ENCODE data around the gene RNF138.
"Not testable (repeated sequence)": the region's sequence is repeated elsewhere in the genome, so short reads cannot be mapped to it uniquely, and the experiment has no call there.

The RNF138 gene

DNA sequence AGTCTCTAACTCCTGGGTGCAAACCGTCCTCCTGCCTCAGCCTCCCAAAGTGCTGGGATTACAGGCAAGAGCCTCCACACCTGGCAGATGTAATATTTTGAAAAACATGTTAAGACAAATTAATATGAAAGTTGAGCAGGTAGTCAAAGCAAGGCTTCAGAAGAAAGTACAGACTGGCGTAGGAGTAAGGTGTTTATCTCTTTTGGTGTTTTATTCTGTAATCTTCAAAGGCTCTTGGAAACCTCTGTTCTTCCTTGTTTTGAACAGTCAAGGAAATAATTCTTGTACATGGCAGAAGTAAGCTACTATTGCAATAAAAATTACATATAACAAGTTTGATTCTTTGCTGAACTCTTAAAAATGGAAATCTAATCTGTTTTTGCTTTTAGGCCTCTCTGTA, 5.3 kb downstream of the RNF138 start:
- DNase-seq = no peak

GRCh38 chr18:32104516-32104915, 12.8 kb downstream of the RNF138 start:
- DNase-seq = no peak

DNA sequence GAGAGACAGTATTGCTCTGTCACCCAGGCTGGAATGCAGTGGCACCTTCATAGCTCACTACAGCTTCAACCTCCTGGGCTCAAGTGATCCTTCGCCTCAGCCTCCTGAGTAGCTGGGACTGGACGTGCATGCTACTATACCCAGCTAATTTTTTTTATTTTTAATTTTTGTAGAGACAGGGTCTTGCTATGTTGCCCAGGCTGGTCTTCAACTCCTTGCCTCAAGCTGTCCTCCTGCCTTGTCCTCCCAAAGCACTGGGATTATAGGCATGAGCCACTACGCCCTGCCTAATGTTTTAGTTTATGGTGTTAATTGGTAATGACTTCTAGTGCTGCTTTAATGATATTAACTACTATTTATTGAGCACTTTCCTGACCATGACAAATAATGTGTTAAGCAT, 18.3 kb downstream of the RNF138 start:
- DNase-seq = no peak

DNA sequence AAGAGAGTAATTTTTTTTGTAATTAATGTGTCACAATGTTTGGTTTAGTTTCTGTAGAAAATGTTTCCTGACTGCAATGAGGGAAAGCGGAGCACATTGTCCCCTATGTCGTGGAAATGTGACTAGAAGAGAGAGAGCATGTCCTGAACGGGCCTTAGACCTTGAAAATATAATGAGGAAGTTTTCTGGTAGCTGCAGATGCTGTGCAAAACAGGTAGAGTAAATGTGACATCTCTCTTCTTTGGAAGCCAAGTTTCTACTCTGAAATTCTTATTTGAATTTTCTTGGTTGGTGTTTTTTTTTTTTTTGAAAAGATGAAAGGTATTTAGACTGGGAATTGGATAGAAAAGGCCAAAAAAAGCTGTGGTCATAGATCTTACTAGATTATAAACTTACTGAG, 20.0 kb downstream of the RNF138 start:
- DNase-seq = no peak

- no peak for DNase-seq
Measured at GRCh38 chr18:32112826-32113225, 21.2 kb downstream of the RNF138 start.

GRCh38 chr18:32114293-32114942, 22.7 kb downstream of the RNF138 start:
- DNase-seq = no peak

GRCh38 chr18:32122039-32122438, 30.4 kb downstream of the RNF138 start:
- DNase-seq = no peak

GRCh38 chr18:32126538-32126937, 34.9 kb downstream of the RNF138 start:
- no peak for DNase-seq

DNA sequence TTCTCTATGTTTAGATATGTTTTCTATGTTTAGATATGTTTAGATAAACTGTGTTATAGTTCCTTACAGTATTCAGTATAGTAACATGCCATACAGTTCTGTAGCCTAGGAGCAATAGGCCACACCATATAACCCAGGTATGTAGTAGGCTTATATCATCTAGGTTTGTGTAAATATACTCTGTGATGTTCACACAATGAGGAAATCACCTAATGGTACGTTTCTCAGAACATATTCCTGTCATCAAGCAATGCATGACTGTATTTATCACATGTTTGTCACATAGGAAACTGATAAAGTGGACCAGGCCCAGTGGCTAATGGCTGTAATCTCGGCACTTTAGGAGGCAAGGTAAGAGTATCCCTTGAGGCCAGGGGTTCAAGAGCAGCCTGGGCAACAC, 44.0 kb downstream of the RNF138 start:
- no peak for DNase-seq

GRCh38 chr18:32138332-32138982, 46.8 kb downstream of the RNF138 start:
- DNase-seq = no peak

GRCh38 chr18:32139835-32140283, 48.2 kb downstream of the RNF138 start:
- no peak for DNase-seq

GRCh38 chr18:32148185-32148870, 56.7 kb downstream of the RNF138 start:
- DNase-seq = no peak

DNA sequence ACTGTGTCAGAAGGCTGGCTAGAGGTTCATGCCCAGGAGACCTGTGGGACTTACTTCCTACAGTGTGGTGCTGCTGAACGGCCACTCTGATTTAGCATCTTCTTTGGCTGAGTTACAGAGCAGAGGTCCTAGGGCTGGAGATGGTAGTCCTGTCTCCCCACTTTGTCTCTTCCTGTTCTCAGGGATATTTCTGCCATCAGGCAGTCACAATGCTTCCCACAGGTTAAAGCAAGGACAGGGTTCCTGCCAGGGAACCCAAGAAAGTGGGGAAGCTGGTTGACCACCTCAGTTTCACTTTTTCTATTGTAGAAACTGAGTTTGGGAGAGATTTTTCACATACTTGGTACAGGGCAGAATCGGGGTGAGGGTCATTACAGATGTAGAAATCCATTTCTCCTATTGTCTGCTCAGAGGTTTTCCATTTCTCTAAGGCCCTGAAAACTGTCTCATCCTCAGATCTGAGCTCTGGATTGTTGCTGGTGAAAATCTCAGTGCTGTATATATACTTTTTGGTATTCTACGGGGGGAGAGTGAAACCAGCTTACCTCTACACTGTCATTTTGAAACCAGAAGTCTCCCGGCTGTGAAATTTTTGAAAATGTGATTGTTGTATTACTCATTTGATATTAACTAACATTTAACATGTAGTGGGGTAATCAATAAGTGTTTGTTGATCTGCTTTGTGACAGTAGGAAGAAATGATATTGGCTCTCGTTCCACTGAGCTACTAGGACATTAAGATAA, 61.2 kb downstream of the RNF138 start:
- no peak for DNase-seq

DNA sequence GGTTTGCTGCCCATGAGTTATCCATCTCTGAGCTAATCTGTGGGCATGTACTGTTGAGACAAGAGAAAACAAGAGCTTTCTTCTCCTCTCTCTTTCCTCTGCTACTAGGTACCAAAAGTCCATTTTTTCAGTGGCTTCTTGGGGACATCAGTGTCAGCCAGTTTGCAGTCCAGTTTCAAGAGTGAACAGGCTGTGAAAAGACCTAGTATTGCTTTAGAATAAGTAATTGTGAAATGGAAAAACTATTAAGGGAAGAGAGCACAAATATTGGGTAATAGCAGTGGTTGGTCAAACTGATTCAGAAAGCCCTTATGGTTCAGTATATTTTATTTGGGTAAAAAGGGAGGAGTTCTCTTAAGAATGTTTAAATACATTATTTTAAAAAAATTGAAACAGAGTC, 65.2 kb downstream of the RNF138 start:
- DNase-seq = no peak

- no peak for DNase-seq
Measured at GRCh38 chr18:32157580-32157979, 65.9 kb downstream of the RNF138 start.

DNA sequence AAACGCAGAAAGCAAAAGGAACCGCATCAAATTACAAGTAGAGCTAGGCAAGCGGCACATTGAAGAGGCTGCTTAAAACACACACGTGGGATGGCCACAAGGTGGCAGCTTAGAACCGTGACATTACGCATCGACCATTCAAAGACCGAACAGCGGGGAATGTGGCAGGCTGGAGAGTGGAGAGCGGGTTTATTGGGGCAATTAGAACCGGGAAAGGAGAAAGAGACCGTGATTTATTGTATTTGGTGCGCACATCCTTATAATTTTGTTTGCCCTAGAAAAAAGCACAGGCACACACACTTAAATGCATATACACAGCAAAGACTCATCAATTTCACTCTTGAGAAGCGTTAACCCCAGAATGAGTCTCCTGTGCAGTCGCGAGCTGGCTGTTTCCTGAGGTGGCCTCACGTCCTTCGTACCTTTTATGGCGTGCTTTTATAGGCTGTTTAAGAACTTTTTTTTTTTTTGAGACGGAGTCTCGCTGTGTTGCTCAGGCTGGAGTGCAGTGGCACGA, 66.5 kb downstream of the RNF138 start:
- peak; percentile 65 for DNase-seq

DNA sequence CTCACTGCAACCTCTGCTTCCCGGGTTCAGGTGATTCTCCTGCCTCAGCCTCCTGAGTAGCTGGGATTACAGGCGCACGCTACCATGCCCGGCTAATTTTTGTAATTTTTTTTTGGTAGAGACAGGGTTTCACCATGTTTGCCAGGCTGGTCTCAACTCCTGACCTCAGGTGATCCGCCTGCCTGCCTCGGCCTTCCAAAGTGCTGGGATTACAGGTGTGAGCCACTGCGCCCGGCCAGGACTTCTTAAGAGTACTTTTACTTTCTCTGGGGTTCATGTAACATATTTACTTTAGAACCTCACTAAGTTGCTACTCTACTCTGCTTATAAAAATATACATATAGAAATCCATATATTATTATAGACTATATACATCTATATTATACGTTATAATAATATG, 67.0 kb downstream of the RNF138 start:
- not testable (repeated sequence) for DNase-seq

DNA sequence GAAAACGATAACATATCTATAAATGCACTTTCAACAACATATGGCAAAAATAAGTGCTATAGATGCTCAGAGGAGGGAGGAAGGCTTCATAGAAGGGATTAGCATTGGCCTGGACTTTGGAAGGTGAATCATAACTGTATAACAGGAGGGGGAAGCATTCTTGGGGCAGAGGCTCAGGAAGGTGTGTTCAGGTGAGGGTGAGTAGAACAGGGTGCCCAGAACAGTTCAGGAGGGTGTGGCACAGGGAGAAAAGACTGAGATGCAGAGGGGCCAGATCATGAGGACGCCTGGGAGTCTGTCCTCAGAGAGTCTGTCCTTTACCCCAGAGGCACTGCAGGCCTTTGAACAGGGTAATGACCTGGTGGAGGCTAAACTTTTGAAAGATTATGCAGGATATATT, 68.9 kb downstream of the RNF138 start:
- no peak for DNase-seq

- no peak for DNase-seq
Measured at GRCh38 chr18:32167980-32168730, 76.5 kb downstream of the RNF138 start.

DNA sequence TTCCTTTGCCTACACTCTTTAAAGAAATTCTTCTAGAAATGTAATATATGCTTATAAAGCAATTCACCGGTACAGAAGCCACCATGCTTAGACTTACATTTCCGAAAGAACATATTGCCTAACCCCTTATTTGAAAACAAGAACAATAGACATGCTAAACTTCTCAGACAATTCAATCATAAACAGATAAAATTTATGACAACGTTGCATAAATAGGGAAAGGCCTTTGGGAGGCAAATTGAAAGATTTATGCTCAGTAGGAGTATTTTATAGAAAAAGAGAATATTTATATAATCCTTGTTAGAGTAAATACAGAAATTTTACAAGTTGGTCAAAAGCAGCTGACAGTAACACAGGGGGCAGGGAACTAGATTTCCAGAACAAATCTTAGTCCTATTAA, 82.0 kb downstream of the RNF138 start:
- DNase-seq = no peak

DNA sequence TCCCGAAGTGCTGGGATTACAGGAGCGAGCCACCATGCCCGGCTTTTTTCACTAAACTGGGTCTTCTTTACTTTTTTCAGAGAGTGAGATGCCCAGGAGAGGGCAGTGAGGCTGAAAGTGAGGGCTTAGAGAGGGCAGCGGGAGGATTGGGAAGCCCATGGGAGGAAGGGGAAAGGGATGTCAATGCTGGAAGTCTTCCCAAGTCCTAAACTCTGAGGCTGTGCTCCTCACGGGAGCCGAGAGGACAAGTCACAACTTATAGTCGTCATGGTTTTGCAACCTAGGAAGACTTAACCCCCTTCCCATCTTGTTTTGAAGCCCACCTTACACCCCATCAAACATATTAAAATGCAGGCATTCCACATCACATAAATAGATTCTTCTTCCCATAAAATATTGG, 83.0 kb downstream of the RNF138 start:
- no peak for DNase-seq

DNA sequence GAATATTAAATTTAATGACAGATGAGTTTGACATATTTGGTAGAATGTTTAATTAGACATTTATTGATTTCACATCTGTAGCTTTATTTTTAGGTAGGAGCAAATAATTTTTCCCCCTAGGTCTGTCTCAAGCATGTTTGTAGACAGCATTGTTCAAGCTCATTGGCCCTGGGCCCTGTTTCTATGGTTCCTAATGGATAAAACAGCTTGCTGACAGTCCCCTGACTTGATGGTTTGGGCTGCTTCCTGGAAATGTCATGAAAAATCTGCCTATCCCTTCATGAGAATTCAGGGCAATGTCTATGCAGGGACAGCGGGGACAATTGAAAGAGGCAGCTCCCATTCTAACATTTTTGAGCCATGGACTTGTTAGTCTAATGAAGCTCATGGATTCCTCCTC, 83.6 kb downstream of the RNF138 start:
- no peak for DNase-seq

GRCh38 chr18:32176745-32177144, 85.1 kb downstream of the RNF138 start:
- DNase-seq = not testable (repeated sequence)

Data from activated naive CD4-positive, alpha-beta T cell treated with Interleukin-2 at 50 U/mL for 16 hours (primary cell).